Fibroblast of villous mesenchyme (primary cell): ENCODE results near the gene SOX21. TPM values are rescaled to one million over a fixed set of nuclear protein-coding genes. Genes with fewer than 3 reads are reported as not detected.

Experiments
- DNase-seq: peaks from one replicate; pipeline ENCODE4 v3.0.0-alpha.2; 2010; ENCODE audit warnings: low read depth
- H3K4me3 ChIP-seq: 2 replicates; pipeline ENCODE4 v1.5.1; 2011; ENCODE audit warnings: low read depth, mild to moderate bottlenecking, low read length
- CTCF ChIP-seq: IDR thresholded peaks from 2 replicates; pipeline ENCODE4 v1.5.1; 2012; ENCODE audit warnings: low read depth, mild to moderate bottlenecking, low read length; ENCODE audit not compliant: insufficient read depth
- total RNA-seq: library from RNA; depleted of rRNA; stranded (reverse); fragments of >200 nt; gene quantifications from 2 replicates; pipeline ENCODE4 v1.2.3, GENCODE V29; 2012

The SOX21 gene
- total RNA-seq, 1 donor: not detected

GRCh38 chr13:94705081-94706030 is 7.0 kb downstream of the SOX21 start:
- TF ChIP-seq CTCF: no peak

GRCh38 chr13:94704377-94705080 is 7.8 kb downstream of the SOX21 start:
- no peak overlapping the region for H3K4me3 ChIP-seq
- no peak for DNase-seq
- TF ChIP-seq CTCF: no peak

More at GRCh38 chr13:94705081-94706030, 7.0 kb downstream of the SOX21 start:
- no peak overlapping the region for H3K4me3 ChIP-seq
- DNase-seq: peak; percentile 8

GRCh38 chr13:94703721-94704314 is 8.5 kb downstream of the SOX21 start:
- H3K4me3 ChIP-seq: no peak overlapping the region
- DNase-seq: no peak
- TF ChIP-seq CTCF: no peak

- TF ChIP-seq CTCF: no peak
- DNase-seq: no peak
- no peak overlapping the region for H3K4me3 ChIP-seq
Observed at GRCh38 chr13:94703271-94703670, 9.1 kb downstream of the SOX21 start.

GRCh38 chr13:94702181-94703041 is 9.9 kb downstream of the SOX21 start:
- TF ChIP-seq CTCF: no peak
- no peak for DNase-seq

More at GRCh38 chr13:94702181-94703041, 9.9 kb downstream of the SOX21 start:
- H3K4me3 ChIP-seq: no peak overlapping the region
